PFSK-1 (cell line): ENCODE results near the gene LTO1.

Experiments used
- FOXP2 ChIP-seq: optimal IDR thresholded peaks from 2 replicates; pipeline ENCODE3; 2011; ENCODE audit warnings: borderline replicate concordance, control low read depth, inconsistent platforms; ENCODE audit not compliant: insufficient read depth; ENCODE audit errors: extremely low read length, extremely low read depth
- POLR2AphosphoS5 ChIP-seq: IDR thresholded peaks from 2 replicates; pipeline ENCODE4 v1.6.1; 2012; ENCODE audit warnings: low read depth, mild to moderate bottlenecking, control low read depth, low read length, moderate library complexity
- REST ChIP-seq, 2 experiments: IDR thresholded peaks; 2 replicates each; pipeline versions ENCODE4 v1.6.1 to v1.8.0; 2011 to 2012; ENCODE audit warnings: low read depth in 2 of 2, low read length in 2 of 2, control low read depth in 1 of 2, inconsistent platforms in 1 of 2, mild to moderate bottlenecking in 1 of 2, moderate library complexity in 1 of 2; ENCODE audit not compliant: insufficient read depth in 1 of 2
- SIN3A ChIP-seq: IDR thresholded peaks from 2 replicates; pipeline ENCODE4 v1.6.1; 2012; ENCODE audit warnings: mild to moderate bottlenecking, low read length, moderate library complexity, borderline replicate concordance; ENCODE audit not compliant: insufficient read depth
- TAF1 ChIP-seq: IDR thresholded peaks from 2 replicates; pipeline ENCODE4 v1.6.1; 2012; ENCODE audit warnings: low read length, control low read depth, borderline replicate concordance; ENCODE audit not compliant: insufficient read depth

Gene LTO1

GRCh38 chr11:69643646-69644045 lies 31.5 kb downstream of the LTO1 start:
- TF ChIP-seq REST (IDR thresholded peaks at IDR 0.05; ENCODE audit: insufficient read depth in 1 of 2, low read depth in 2 of 2, low read length in 2 of 2) (no peak), POLR2AphosphoS5 (peak; percentile 29; the same call in 1 of the 2 replicates)

GRCh38 chr11:69642913-69643632 lies 32.1 kb downstream of the LTO1 start:
- TF ChIP-seq SIN3A = 0 out of 2 replicates have a peak, but pooled peaks have one; percentile 54
- no peak for TF ChIP-seq REST (IDR thresholded peaks at IDR 0.05; ENCODE audit: insufficient read depth in 1 of 2, low read depth in 2 of 2, low read length in 2 of 2)
- no peak for TF ChIP-seq TAF1
- peak; percentile 38; the same call in 1 of the 2 replicates for TF ChIP-seq POLR2AphosphoS5
- TF ChIP-seq FOXP2 = no peak

GRCh38 chr11:69642549-69642912 lies 32.6 kb downstream of the LTO1 start:
- TF ChIP-seq SIN3A (no peak), FOXP2 (no peak), REST (IDR thresholded peaks at IDR 0.05; ENCODE audit: insufficient read depth in 1 of 2, low read depth in 2 of 2, low read length in 2 of 2) (no peak), TAF1 (no peak), POLR2AphosphoS5 (no peak)

- TF ChIP-seq REST (IDR thresholded peaks at IDR 0.05; ENCODE audit: insufficient read depth in 1 of 2, low read depth in 2 of 2, low read length in 2 of 2) (no peak), TAF1 (no peak), SIN3A (no peak), FOXP2 (no peak), POLR2AphosphoS5 (no peak)
Observed at GRCh38 chr11:69641681-69642548, 33.2 kb downstream of the LTO1 start.
